IMR-90 (cell line): ENCODE data around the gene TSPAN17. TPM values are rescaled to one million over a fixed set of nuclear protein-coding genes. Genes with fewer than 3 reads are reported as not detected.

Source experiments
- ATAC-seq: fragments of 200-7000 bp; cut with Tn5 transposase; 2 replicates; pipeline ENCODE4 v1.9.1; 2020; ENCODE audit warnings: low read depth, mild to moderate bottlenecking, moderate library complexity
- BruUV-seq: library from RNA; stranded (reverse); fragments of 400-500 nt; replicated peaks from 2 replicates; lab custom pipeline; 2021; lab: Mats Ljungman, UMichigan
- CTCF ChIA-PET: fragments of 300-600 bp; formaldehyde crosslinking; extraction: SDS; loops from one replicate; lab custom pipeline; 2021; ENCODE audit warnings: antibody characterized with exemption; lab: Yijun Ruan, JAX
- POLR2A ChIA-PET: fragments of 300-600 bp; sonication (Branson Sonifier 250); formaldehyde crosslinking; loops from one replicate; lab custom pipeline; 2022; ENCODE audit warnings: antibody characterized with exemption; ENCODE audit not compliant: unreplicated experiment; lab: Charles Lee
- DNase-seq: peaks from one replicate; pipeline ENCODE4 v3.0.0; 2013
- H2AFZ ChIP-seq: replicated peaks from 2 replicates; pipeline ENCODE3; 2013; ENCODE audit warnings: low read length, mild to moderate bottlenecking; ENCODE audit not compliant: poor library complexity
- H2AK5ac ChIP-seq: 2 replicates; pipeline ENCODE4 v1.6.1; 2013; ENCODE audit warnings: low read depth, low read length, inconsistent platforms
- H2AK9ac ChIP-seq: replicated peaks from 2 replicates; pipeline ENCODE3; 2013; ENCODE audit warnings: mild to moderate bottlenecking, low read depth, low read length, moderate library complexity; ENCODE audit not compliant: poor library complexity
- H2BK120ac ChIP-seq: 2 replicates; pipeline ENCODE4 v1.6.1; 2013; ENCODE audit warnings: low read depth, low read length, inconsistent platforms
- H2BK15ac ChIP-seq: 3 replicates; pipeline ENCODE4 v1.6.1; 2013; ENCODE audit warnings: low read depth, low read length, inconsistent platforms
- H2BK20ac ChIP-seq: 2 replicates; pipeline ENCODE4 v1.6.1; 2013; ENCODE audit warnings: low read depth, mild to moderate bottlenecking, inconsistent platforms, low read length, moderate library complexity
- H2BK5ac ChIP-seq: 2 replicates; pipeline ENCODE4 v1.6.1; 2013; ENCODE audit warnings: mild to moderate bottlenecking, low read depth, low read length, inconsistent platforms; ENCODE audit not compliant: poor library complexity, severe bottlenecking
- H3K14ac ChIP-seq: replicated peaks from 2 replicates; pipeline ENCODE4 v1.6.1; 2013; ENCODE audit warnings: low read depth, low read length, inconsistent platforms
- H3K18ac ChIP-seq: 2 replicates; pipeline ENCODE4 v1.6.1; 2013; ENCODE audit warnings: low read depth, low read length, control low read depth
- H3K23ac ChIP-seq: 2 replicates; pipeline ENCODE4 v1.6.1; 2013; ENCODE audit warnings: low read depth, low read length, inconsistent platforms
- H3K27ac ChIP-seq: 2 replicates; pipeline ENCODE4 v1.5.1; 2013; ENCODE audit warnings: mild to moderate bottlenecking, control low read depth, low read length; ENCODE audit not compliant: insufficient read depth
- H3K27me3 ChIP-seq: 2 replicates; pipeline ENCODE4 v1.6.1; 2013; ENCODE audit warnings: low read length; ENCODE audit not compliant: control insufficient read depth, insufficient read depth
- H3K36me3 ChIP-seq: 2 replicates; pipeline ENCODE4 v1.6.1; 2013; ENCODE audit warnings: low read length, mixed read lengths; ENCODE audit not compliant: control insufficient read depth, insufficient read depth
- H3K4ac ChIP-seq: 2 replicates; pipeline ENCODE4 v1.6.1; 2013; ENCODE audit warnings: low read depth, low read length, inconsistent platforms
- H3K4me1 ChIP-seq: 2 replicates; pipeline ENCODE4 v1.6.1; 2013; ENCODE audit warnings: low read length, mixed read lengths; ENCODE audit not compliant: control insufficient read depth, insufficient read depth
- H3K4me2 ChIP-seq: 2 replicates; pipeline ENCODE4 v1.6.1; 2013; ENCODE audit warnings: low read depth, mild to moderate bottlenecking, control low read depth, low read length, moderate library complexity
- H3K4me3 ChIP-seq: 2 replicates; pipeline ENCODE4 v1.5.1; 2013; ENCODE audit warnings: low read depth, mild to moderate bottlenecking, control low read depth, low read length, moderate library complexity; ENCODE audit not compliant: insufficient read depth
- H3K56ac ChIP-seq: 2 replicates; pipeline ENCODE4 v1.6.1; 2013; ENCODE audit warnings: low read length, inconsistent platforms; ENCODE audit not compliant: insufficient read depth; ENCODE audit errors: extremely low read depth
- H3K79me1 ChIP-seq, 2 experiments: 2 replicates each; pipeline ENCODE4 v1.6.1; 2013; ENCODE audit warnings: low read length in 2 of 2, inconsistent platforms in 1 of 2, low read depth in 1 of 2
- H3K9ac ChIP-seq: 2 replicates; pipeline ENCODE4 v1.6.1; 2013; ENCODE audit warnings: low read depth, low read length, control low read depth
- H3K9me1 ChIP-seq: 2 replicates; pipeline ENCODE4 v1.6.1; 2013; ENCODE audit warnings: low read length, inconsistent platforms; ENCODE audit not compliant: insufficient read depth
- H3K9me3 ChIP-seq: 2 replicates; pipeline ENCODE4 v1.6.1; 2013; ENCODE audit warnings: low read length; ENCODE audit not compliant: control insufficient read depth, insufficient read depth
- H4K20me1 ChIP-seq: 2 replicates; pipeline ENCODE4 v1.6.1; 2013; ENCODE audit warnings: low read length, inconsistent platforms; ENCODE audit not compliant: insufficient read depth
- H4K5ac ChIP-seq: 2 replicates; pipeline ENCODE4 v1.6.1; 2013; ENCODE audit warnings: mild to moderate bottlenecking, low read depth, low read length, control low read depth
- H4K8ac ChIP-seq, 2 experiments: 2 replicates each; pipeline ENCODE4 v1.6.1; 2013; ENCODE audit warnings: low read depth in 2 of 2, low read length in 2 of 2, control low read depth in 1 of 2, inconsistent platforms in 1 of 2
- H4K91ac ChIP-seq: 2 replicates; pipeline ENCODE4 v1.6.1; 2013; ENCODE audit warnings: low read depth, low read length, inconsistent platforms; ENCODE audit not compliant: insufficient read depth
- FOS ChIP-seq: fragments of 150-350 bp; IDR thresholded peaks from 2 replicates; pipeline ENCODE4 v1.6.1; 2016; ENCODE audit warnings: low read depth, low read length
- MAZ ChIP-seq: IDR thresholded peaks from 2 replicates; pipeline ENCODE4 v1.6.1; 2012; ENCODE audit warnings: low read depth, mild to moderate bottlenecking, low read length, improper control_type of control experiment, moderate library complexity, borderline replicate concordance
- RCOR1 ChIP-seq: IDR thresholded peaks from 2 replicates; pipeline ENCODE4 v1.6.1; 2012; ENCODE audit warnings: mild to moderate bottlenecking, low read length, improper control_type of control experiment; ENCODE audit not compliant: insufficient replicate concordance
- WGBS, 2 experiments: methylation state at CpG; one replicate each; pipeline versions ENCODE4 v1.1.5 to v1.1.7; 2013; ENCODE audit warnings: missing lambda C conversion rate in 2 of 2; ENCODE audit not compliant: insufficient read length in 1 of 2; ENCODE audit errors: extremely low coverage in 2 of 2; 5-methylcytosine and 5-hydroxymethylcytosine counted together
- dilution Hi-C: fragments of 300-500 bp; cut with HindIII; formaldehyde crosslinking; loops from one replicate; pipeline ENCODE4 v1.14.3; 2018; ENCODE audit warnings: low sequenced_read_pairs; ENCODE audit not compliant: unreplicated experiment
- in situ Hi-C: fragments of 300-500 bp; cut with MboI; formaldehyde crosslinking; loops from 3 replicates; pipeline ENCODE4 v1.14.3; 2019; ENCODE audit warnings: low sequenced_read_pairs, inconsistent platforms, mixed read lengths
- intact Hi-C: fragments of 100-400 bp; cut with micrococcal nuclease; formaldehyde crosslinking; loops from 2 replicates; pipeline ENCODE4 v1.10.0; 2022
- polyA plus RNA-seq, 3 experiments: library from polyadenylated mRNA; depleted of rRNA; stranded (reverse); fragments of >200 nt; gene quantifications; 2 replicates each; pipeline ENCODE4 v1.2.3, GENCODE V29; 2012; ENCODE audit warnings: low replicate concordance in 1 of 3
- total RNA-seq: library from RNA; depleted of rRNA; stranded (reverse); fragments of >200 nt; gene quantifications from 2 replicates; pipeline ENCODE4 v1.2.3, GENCODE V29; 2012

Gene TSPAN17
- total and polyA plus RNA-seq, 2 of the 4 experiments (the other 2 are of a cell fraction), result 34.2 to 41.6 TPM

DNA sequence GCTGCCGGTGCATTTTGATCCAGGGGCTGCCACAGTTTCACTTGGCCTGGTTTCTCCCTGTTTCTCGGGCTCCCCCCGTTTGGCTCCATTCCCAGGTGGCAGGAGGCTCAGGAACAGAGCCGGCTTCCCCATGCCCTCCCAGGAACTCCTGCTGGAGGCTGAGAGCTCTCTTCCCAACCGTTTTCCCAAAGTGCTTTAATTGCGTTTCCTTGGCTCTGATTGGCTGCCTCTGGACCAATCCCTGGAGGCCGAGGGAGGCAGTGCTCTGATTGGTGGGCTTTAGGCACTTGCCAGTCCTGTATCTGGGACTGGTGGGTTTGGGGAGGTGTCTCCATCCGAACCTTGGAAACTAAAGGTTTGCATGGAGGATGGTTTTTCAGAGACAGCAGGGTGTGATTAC lies 4.9 kb downstream of the TSPAN17 start:
- CTCF ChIA-PET, result interaction anchor here (0.7 to 1.3 kb wide), 2 partner anchors 9 to 312 kb away, joined by 3 to 5 read pairs; no protein-coding TSS in a partner anchor
- Histone ChIP-seq H3K56ac (no peak overlapping the region), H4K20me1 (peaks cover 39% of the 10 kb centered on the region), H3K9ac (no peak overlapping the region), H3K27ac (no peak overlapping the region), H3K4me3 (no peak overlapping the region), H3K27me3 (no peaks in the 10 kb centered on the region), H4K5ac (no peak overlapping the region), H3K79me1 (peaks cover 4 to 42% of the 10 kb centered on the region in 2 experiments), H4K8ac (no peak overlapping the region), H3K9me1 (peaks cover 3% of the 10 kb centered on the region; the same call in 1 of the 2 replicates), H2AFZ (no peak overlapping the region), H3K14ac (no peak overlapping the region), H2BK120ac (no peak overlapping the region), H3K4ac (no peak overlapping the region), H2AK9ac (no peak overlapping the region), H2BK20ac (no peak overlapping the region), H3K23ac (no peak overlapping the region), H3K9me3 (no peaks in the 10 kb centered on the region), H4K91ac (no peak overlapping the region), H3K18ac (no peak overlapping the region), H3K4me1 (peaks cover 9% of the 10 kb centered on the region; the same call in 1 of the 2 replicates), H2BK15ac (no peak overlapping the region), H2BK5ac (no peak overlapping the region), H3K4me2 (no peak overlapping the region), H3K36me3 (peaks cover 10% of the 10 kb centered on the region; the same call in 1 of the 2 replicates), H2AK5ac (no peak overlapping the region)
- in situ Hi-C loops (no loop called here), dilution Hi-C loops (no loop called here), intact Hi-C loops (no loop called here)
- POLR2A ChIA-PET, result no interaction called here
- DNase-seq, result no peak
- WGBS, 2 experiments, result 56% methylated on average over 3 of the region's 8 CpGs; no CpG with 5 or more reads in 1 of the 2 experiments
- TF ChIP-seq RCOR1 (no peak), MAZ (no peak), FOS (no peak)
- BruUV-seq, result no TSS peak
- ATAC-seq, result no peak
